Colon (tissue), 2 donors: ENCODE results near the gene CHRNG.

Experiments used
- FAIRE-seq: peaks from 2 replicates; lab custom pipeline; 2012; peaks lifted over from hg19 to GRCh38; lab: Jason Lieb, UNC
- donor health status: control.
- donor health status: control.

CHRNG gene

GRCh38 chr2:232539298-232540231, at the start of gene CHRNG:
TSS of gene CHRNG (plus strand) at chr2:232539692. CDS start at chr2:232539748, 56 bp downstream.
- no peak for FAIRE-seq

- FAIRE-seq, result no peak
Observed at GRCh38 chr2:232490221-232491138, 49.0 kb upstream of the CHRNG start.

GRCh38 chr2:232491139-232491780, 48.2 kb upstream of the CHRNG start:
- FAIRE-seq, result no peak

GRCh38 chr2:232492236-232492848, 47.1 kb upstream of the CHRNG start:
- no peak for FAIRE-seq

GRCh38 chr2:232492963-232493700, 46.4 kb upstream of the CHRNG start:
- no peak for FAIRE-seq

- no peak for FAIRE-seq
Observed at GRCh38 chr2:232493701-232494474, 45.6 kb upstream of the CHRNG start.

GRCh38 chr2:232494542-232494941, 45.0 kb upstream of the CHRNG start:
- FAIRE-seq, result no peak

- no peak for FAIRE-seq
Observed at GRCh38 chr2:232495292-232495691, 44.2 kb upstream of the CHRNG start.

GRCh38 chr2:232496501-232497270, 42.8 kb upstream of the CHRNG start:
- no peak for FAIRE-seq

- FAIRE-seq, result no peak
Observed at GRCh38 chr2:232497348-232497747, 42.1 kb upstream of the CHRNG start.

- FAIRE-seq, result no peak
Observed at GRCh38 chr2:232498452-232498851, 41.0 kb upstream of the CHRNG start.

GRCh38 chr2:232501331-232501771, 38.1 kb upstream of the CHRNG start:
- no peak for FAIRE-seq

GRCh38 chr2:232501794-232502390, 37.6 kb upstream of the CHRNG start:
- no peak for FAIRE-seq

- FAIRE-seq, result no peak
Observed at GRCh38 chr2:232502511-232502910, 37.0 kb upstream of the CHRNG start.

GRCh38 chr2:232502911-232503808, 36.3 kb upstream of the CHRNG start:
- FAIRE-seq, result no peak

- no peak for FAIRE-seq
Observed at GRCh38 chr2:232503809-232504323, 35.6 kb upstream of the CHRNG start.

GRCh38 chr2:232504438-232504837, 35.1 kb upstream of the CHRNG start:
- no peak for FAIRE-seq

- no peak for FAIRE-seq
Observed at GRCh38 chr2:232505856-232506255, 33.6 kb upstream of the CHRNG start.
